ENCODE results near the gene SDR42E2. TPM values are rescaled to one million over a fixed set of nuclear protein-coding genes. Genes with fewer than 3 reads are reported as not detected.
"Not testable (repeated sequence)": the region's sequence is repeated elsewhere in the genome, so short reads cannot be mapped to it uniquely, and the experiment has no call there.

SDR42E2 gene
- total and polyA plus RNA-seq, 4 donors: 0.07 TPM; not detected in 3

DNA sequence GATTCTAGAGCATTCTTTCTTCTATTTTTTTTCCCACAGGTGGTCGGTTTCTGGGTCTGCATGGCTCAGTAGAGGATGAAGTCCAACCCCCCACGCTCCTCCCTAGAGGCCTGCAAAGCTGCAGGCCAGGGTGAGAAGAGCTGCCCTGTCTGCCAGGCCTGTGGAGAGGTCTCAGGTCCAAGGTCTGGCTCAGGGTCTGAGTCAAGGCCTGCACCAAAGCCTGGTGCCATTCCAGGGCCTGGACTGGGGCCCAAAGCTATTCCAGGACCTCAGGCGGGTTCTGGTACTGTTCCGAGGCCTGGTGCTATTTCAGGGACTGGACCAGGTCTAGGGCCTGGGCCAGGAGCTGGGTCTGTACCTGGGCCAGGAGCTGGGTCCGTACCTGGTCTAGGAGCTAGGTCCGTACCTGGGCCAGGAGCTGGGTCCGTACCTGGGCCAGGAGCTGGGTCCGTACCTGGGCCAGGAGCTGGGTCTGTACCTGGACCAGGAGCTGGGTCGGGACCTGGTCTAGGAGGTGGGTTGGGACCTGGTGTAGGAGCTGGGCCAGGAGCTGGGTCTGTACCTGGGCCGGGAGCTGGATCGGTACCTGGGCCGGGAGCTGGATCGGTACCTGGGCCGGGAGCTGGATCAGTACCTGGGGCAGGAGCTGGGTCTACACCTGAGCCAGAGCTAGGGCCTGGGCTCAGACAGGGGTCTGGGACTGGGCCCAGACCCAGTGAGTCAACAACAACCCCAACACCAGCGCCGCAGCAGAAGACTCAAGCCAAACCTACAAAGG, 3.4 kb downstream of the SDR42E2 start:
- no peak overlapping the region for H3K27ac ChIP-seq (ENCODE audit: low read depth in 1 of 2, low read length in 2 of 2)
- WGBS: 94% methylated on average over 16 of the region's 16 CpGs

DNA sequence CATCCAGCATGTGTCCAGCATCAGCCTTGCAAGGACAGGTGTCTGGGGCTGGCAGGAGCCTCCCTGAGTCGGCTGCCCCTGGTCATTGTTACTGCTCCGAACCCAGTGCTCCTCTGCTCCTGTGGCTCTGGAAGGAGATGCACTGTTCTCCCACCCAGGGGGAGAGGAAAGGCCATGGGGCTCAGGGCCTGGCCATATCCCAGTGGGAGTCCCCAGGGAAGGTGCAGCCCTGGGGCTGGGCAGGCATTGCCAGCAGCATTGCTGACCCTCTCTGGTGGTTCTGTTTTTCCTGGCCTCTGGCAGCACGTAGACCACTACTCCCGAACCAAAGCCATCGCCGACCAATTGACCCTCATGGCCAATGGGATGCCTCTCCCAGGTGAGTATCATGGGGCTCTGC, 9.6 kb downstream of the SDR42E2 start:
- Histone ChIP-seq H3K4me3 (ENCODE audit: low read depth in 1 of 3, low read length in 3 of 3) (no peak overlapping the region), H3K9ac (ENCODE audit: low read depth in 1 of 2, low read length in 2 of 2) (no peak overlapping the region), H3K27me3 (ENCODE audit: control insufficient read depth in 4 of 4, insufficient read depth in 4 of 4, low read length in 3 of 4) (no peaks in the 10 kb centered on the region), H3K27ac (ENCODE audit: low read depth in 1 of 2, low read length in 2 of 2) (no peak overlapping the region), H3K9me3 (ENCODE audit: control insufficient read depth in 4 of 4, low read length in 3 of 4) (no peaks in the 10 kb centered on the region), H3K4me1 (ENCODE audit: control insufficient read depth in 4 of 4, insufficient read depth in 4 of 4, low read length in 3 of 4) (no peaks in the 10 kb centered on the region), H3K36me3 (ENCODE audit: control insufficient read depth in 4 of 4, insufficient read depth in 3 of 4, low read depth in 1 of 4, low read length in 3 of 4) (no peaks in the 10 kb centered on the region)
- DNase-seq (ENCODE audit: low spot score): no peak
- TF ChIP-seq JUND (IDR thresholded peaks at IDR 0.05): no peak
- TF ChIP-seq, protein P1, sequence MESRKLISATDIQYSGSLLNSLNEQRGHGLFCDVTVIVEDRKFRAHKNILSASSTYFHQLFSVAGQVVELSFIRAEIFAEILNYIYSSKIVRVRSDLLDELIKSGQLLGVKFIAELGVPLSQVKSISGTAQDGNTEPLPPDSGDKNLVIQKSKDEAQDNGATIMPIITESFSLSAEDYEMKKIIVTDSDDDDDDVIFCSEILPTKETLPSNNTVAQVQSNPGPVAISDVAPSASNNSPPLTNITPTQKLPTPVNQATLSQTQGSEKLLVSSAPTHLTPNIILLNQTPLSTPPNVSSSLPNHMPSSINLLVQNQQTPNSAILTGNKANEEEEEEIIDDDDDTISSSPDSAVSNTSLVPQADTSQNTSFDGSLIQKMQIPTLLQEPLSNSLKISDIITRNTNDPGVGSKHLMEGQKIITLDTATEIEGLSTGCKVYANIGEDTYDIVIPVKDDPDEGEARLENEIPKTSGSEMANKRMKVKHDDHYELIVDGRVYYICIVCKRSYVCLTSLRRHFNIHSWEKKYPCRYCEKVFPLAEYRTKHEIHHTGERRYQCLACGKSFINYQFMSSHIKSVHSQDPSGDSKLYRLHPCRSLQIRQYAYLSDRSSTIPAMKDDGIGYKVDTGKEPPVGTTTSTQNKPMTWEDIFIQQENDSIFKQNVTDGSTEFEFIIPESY (IDR thresholded peaks at IDR 0.05): no peak
- no peak for TF ChIP-seq FOXA1 (IDR thresholded peaks at IDR 0.05)
- TF ChIP-seq YY1 (IDR thresholded peaks at IDR 0.05): no peak
- TF ChIP-seq HNF4A (conservative IDR thresholded peaks at IDR 0.05): no peak
- TF ChIP-seq HNF4G (IDR thresholded peaks at IDR 0.05): no peak
- TF ChIP-seq RXRA (IDR thresholded peaks at IDR 0.05): no peak
- TF ChIP-seq SP1 (IDR thresholded peaks at IDR 0.05): no peak
- TF ChIP-seq, protein P2, sequence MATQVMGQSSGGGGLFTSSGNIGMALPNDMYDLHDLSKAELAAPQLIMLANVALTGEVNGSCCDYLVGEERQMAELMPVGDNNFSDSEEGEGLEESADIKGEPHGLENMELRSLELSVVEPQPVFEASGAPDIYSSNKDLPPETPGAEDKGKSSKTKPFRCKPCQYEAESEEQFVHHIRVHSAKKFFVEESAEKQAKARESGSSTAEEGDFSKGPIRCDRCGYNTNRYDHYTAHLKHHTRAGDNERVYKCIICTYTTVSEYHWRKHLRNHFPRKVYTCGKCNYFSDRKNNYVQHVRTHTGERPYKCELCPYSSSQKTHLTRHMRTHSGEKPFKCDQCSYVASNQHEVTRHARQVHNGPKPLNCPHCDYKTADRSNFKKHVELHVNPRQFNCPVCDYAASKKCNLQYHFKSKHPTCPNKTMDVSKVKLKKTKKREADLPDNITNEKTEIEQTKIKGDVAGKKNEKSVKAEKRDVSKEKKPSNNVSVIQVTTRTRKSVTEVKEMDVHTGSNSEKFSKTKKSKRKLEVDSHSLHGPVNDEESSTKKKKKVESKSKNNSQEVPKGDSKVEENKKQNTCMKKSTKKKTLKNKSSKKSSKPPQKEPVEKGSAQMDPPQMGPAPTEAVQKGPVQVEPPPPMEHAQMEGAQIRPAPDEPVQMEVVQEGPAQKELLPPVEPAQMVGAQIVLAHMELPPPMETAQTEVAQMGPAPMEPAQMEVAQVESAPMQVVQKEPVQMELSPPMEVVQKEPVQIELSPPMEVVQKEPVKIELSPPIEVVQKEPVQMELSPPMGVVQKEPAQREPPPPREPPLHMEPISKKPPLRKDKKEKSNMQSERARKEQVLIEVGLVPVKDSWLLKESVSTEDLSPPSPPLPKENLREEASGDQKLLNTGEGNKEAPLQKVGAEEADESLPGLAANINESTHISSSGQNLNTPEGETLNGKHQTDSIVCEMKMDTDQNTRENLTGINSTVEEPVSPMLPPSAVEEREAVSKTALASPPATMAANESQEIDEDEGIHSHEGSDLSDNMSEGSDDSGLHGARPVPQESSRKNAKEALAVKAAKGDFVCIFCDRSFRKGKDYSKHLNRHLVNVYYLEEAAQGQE (IDR thresholded peaks at IDR 0.05): no peak
- TF ChIP-seq, protein P3, sequence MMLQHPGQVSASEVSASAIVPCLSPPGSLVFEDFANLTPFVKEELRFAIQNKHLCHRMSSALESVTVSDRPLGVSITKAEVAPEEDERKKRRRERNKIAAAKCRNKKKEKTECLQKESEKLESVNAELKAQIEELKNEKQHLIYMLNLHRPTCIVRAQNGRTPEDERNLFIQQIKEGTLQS (IDR thresholded peaks at IDR 0.05): no peak
- TF ChIP-seq, protein P4, sequence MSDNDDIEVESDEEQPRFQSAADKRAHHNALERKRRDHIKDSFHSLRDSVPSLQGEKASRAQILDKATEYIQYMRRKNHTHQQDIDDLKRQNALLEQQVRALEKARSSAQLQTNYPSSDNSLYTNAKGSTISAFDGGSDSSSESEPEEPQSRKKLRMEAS (IDR thresholded peaks at IDR 0.05): no peak
- TF ChIP-seq GABPA (IDR thresholded peaks at IDR 0.05 in 1 of 2, conservative IDR thresholded peaks at IDR 0.05 in 1 of 2): no peak
- TF ChIP-seq EGR1 (IDR thresholded peaks at IDR 0.05; ENCODE audit: low read depth in 2 of 2): no peak
- no peak for TF ChIP-seq FOXA2 (IDR thresholded peaks at IDR 0.05)
- TF ChIP-seq RAD21 (IDR thresholded peaks at IDR 0.05): no peak
- TF ChIP-seq TAF1 (conservative IDR thresholded peaks at IDR 0.05): no peak
- TF ChIP-seq, protein P5, sequence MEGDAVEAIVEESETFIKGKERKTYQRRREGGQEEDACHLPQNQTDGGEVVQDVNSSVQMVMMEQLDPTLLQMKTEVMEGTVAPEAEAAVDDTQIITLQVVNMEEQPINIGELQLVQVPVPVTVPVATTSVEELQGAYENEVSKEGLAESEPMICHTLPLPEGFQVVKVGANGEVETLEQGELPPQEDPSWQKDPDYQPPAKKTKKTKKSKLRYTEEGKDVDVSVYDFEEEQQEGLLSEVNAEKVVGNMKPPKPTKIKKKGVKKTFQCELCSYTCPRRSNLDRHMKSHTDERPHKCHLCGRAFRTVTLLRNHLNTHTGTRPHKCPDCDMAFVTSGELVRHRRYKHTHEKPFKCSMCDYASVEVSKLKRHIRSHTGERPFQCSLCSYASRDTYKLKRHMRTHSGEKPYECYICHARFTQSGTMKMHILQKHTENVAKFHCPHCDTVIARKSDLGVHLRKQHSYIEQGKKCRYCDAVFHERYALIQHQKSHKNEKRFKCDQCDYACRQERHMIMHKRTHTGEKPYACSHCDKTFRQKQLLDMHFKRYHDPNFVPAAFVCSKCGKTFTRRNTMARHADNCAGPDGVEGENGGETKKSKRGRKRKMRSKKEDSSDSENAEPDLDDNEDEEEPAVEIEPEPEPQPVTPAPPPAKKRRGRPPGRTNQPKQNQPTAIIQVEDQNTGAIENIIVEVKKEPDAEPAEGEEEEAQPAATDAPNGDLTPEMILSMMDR (IDR thresholded peaks at IDR 0.05; ENCODE audit: low read depth, low read length, missing input control): no peak
- no peak for TF ChIP-seq NR2F2 (IDR thresholded peaks at IDR 0.05)
- 91% methylated on average over 6 of the region's 6 CpGs for WGBS

More for the DNA sequence above, 3.4 kb downstream of the SDR42E2 start:
- Histone ChIP-seq H3K9ac (ENCODE audit: low read depth in 1 of 2, low read length in 2 of 2) (no peak overlapping the region), H3K4me1 (ENCODE audit: control insufficient read depth in 4 of 4, insufficient read depth in 4 of 4, low read length in 3 of 4) (peaks cover 0 to 4% (median 1%) of the 10 kb centered on the region in 4 donors), H3K4me3 (ENCODE audit: low read depth in 1 of 3, low read length in 3 of 3) (no peak overlapping the region), H3K27me3 (ENCODE audit: control insufficient read depth in 4 of 4, insufficient read depth in 4 of 4, low read length in 3 of 4) (no peaks in the 10 kb centered on the region), H3K36me3 (ENCODE audit: control insufficient read depth in 4 of 4, insufficient read depth in 3 of 4, low read depth in 1 of 4, low read length in 3 of 4) (no peaks in the 10 kb centered on the region), H3K9me3 (ENCODE audit: control insufficient read depth in 4 of 4, low read length in 3 of 4) (peaks cover 0 to 3% (median 2%) of the 10 kb centered on the region in 4 donors)
- DNase-seq (ENCODE audit: low spot score): no peak
- TF ChIP-seq RXRA (IDR thresholded peaks at IDR 0.05): no peak

DNA sequence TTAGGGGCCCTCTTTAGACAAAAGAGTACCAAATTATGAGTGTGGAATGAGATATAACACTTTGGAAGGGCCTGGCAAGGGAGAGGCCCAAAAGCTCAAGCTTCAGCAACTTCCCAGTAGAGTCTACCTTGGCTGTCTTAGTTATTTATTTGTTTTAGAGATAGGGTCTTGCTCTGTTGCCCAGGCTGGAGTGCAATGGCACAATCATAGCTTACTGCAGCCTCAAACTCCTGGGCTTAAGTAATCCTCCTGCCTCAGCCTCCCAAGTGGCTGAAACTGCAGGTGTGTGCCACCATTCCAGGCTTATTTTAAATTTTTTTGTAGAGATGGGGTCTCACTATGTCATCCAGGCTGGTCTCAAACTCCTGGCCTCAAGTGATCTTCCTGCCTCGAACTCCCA, 10.3 kb downstream of the SDR42E2 start:
- not testable (repeated sequence) for H3K27me3 ChIP-seq (ENCODE audit: control insufficient read depth in 4 of 4, insufficient read depth in 4 of 4, low read length in 3 of 4); DNase-seq (ENCODE audit: low spot score); H3K27ac ChIP-seq (ENCODE audit: low read depth in 1 of 2, low read length in 2 of 2); H3K4me3 ChIP-seq (ENCODE audit: low read depth in 1 of 3, low read length in 3 of 3); H3K9ac ChIP-seq (ENCODE audit: low read depth in 1 of 2, low read length in 2 of 2); H3K9me3 ChIP-seq (ENCODE audit: control insufficient read depth in 4 of 4, low read length in 3 of 4); H3K4me1 ChIP-seq (ENCODE audit: control insufficient read depth in 4 of 4, insufficient read depth in 4 of 4, low read length in 3 of 4); H3K36me3 ChIP-seq (ENCODE audit: control insufficient read depth in 4 of 4, insufficient read depth in 3 of 4, low read depth in 1 of 4, low read length in 3 of 4)
- WGBS: 92% methylated on average over 1 of the region's 1 CpG
